GM19351 (cell line): ENCODE data around the gene MIPOL1.
"Not testable (repeated sequence)": the region's sequence is repeated elsewhere in the genome, so short reads cannot be mapped to it uniquely, and the experiment has no call there.

Source experiments
- ATAC-seq: cut with Tn5 transposase; IDR thresholded peaks from one replicate; pipeline ENCODE4 v1.9.1; 2021; ENCODE audit warnings: mild to moderate bottlenecking, moderate library complexity; ENCODE audit not compliant: unreplicated experiment

MIPOL1 gene

DNA sequence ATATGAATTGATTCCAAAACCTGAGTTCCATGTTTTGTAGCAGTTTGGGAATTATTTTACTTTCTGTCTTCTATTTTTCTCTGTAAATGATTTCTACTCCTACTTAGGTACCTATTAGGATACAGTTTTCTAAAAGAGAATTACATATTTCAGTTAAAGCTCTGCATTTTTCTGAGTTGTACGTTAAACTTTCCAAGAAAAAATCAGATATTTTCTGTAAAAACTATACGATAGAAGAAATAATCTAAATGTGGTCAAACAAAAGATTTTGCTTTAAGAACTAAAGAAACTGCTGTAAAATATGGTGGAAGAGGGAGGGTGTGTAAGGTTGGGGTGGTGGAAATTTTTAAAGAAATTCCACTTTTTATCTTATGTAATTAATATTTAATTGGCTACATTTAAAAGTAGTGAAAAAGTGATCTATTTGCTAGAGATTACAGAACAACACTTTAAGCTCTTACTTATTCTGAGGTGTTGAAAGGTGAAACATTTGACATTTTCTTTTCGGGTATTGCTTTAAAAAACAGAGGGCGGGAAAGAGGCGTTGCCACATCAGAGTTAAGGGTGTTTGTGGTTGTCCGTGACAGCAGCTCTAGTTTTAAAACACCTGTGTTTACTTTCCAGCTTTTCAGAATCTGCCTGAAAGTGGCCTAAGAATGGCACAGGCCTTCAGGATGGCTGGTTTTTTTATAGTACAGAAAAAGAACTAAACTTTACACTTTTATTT is 187.3 kb downstream of the MIPOL1 start:
- no peak for ATAC-seq

DNA sequence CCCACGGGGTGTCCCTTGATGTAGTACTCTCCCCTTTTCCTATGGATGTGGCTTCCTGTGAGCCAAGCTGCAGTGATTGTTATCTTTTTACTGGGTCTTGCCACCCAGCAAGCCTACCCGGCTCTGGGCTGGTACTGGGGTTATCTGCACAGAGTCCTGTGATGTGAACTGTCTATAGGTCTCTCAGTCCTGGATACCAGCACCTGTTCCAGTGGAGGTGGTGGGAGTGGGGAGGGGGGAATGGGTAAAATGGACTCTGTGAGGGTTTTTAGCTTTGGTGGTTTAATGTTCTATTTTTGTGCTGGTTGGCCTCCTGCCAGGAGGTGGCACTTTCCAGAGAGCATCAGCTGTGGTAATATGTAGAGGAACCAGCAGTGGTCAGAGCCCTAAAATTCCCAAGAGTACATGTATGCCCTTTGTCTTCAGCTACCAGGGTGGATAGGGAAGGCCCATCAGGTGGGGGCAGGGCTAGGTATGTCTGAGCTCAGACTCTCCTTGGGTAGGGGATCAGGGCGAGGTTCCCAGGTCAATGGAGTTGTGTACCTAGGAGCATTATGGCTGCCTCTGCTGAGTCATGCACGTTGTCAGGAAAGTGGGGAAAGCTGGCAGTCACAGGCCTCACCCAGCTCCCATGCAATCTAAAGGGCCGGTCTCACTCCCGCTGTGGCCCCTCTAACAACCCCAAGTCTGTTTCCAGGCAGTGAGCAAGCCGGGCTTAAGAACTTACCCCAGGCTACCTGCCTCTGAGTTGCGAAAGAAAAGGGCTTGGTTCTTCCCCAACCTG is 199.6 kb downstream of the MIPOL1 start:
- not testable (repeated sequence) for ATAC-seq

DNA sequence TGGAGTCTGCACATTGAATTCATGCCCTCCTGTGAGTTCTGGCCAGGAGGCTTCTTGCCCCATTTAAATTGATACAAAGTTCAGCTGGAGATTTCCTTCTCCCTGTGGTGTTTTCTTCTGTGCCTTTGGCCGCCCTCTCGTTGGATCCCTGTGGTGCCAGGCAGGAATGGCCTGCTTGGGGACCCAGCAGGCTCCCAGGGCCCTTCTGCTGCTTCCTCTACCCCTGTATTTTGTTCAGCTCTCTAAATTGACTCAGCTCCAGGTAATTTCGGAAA is 200.1 kb downstream of the MIPOL1 start:
- ATAC-seq, result no peak

DNA sequence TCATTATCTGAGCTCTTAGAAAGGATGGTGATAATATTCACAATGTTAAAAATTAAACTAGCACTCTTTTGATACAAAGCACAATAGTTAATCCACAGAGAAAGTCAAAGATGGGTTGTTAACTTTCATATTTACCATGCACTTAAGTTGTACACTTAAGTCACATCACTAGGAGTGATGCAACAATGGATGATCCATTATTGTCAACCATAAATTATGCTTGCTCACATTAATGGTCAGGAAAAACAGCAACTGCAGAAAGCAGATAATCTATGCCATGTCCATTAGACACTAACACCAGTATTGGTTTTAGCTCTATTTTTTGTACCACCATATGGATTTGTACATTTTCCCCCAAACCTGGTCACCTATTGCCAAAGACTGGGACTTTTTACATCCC is 201.8 kb downstream of the MIPOL1 start:
- ATAC-seq, result no peak

DNA sequence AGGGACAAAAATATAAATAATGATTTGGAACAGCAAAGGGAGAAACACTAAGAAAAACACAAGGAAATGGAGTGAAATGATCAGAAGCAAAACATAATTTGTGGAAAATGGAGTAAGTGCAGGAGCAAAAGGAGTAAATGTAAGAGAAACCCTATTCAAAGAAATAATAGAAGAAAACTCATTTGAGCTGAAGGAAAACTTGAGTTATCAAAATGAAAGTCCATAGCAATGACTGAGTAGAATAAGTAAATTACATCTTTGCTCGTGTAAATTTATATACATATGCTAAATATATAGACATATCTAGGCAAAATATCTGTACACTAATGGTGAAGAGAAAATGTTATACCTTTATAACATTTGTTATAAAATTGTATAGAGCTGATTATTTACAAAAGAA is 203.4 kb downstream of the MIPOL1 start:
- no peak for ATAC-seq

DNA sequence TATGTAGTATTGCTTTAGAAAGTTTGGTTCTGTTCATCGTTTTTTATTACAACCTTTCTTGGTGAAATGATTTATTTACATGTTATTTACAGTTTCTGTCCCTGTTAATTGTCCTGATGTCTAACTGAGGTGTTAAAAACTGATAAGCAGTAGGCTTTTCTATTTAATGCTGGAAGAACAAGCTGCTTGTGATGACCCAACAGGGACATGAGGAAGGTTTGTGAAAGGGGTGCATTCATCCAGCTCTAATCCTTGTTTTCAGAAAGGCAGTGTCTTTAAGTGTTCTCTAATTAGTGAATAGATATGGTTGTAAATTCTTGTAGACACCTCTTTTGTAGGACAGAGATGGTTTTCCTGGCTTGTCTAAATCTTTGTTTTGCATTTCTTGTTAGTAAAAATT is 205.9 kb downstream of the MIPOL1 start:
- ATAC-seq, result no peak

DNA sequence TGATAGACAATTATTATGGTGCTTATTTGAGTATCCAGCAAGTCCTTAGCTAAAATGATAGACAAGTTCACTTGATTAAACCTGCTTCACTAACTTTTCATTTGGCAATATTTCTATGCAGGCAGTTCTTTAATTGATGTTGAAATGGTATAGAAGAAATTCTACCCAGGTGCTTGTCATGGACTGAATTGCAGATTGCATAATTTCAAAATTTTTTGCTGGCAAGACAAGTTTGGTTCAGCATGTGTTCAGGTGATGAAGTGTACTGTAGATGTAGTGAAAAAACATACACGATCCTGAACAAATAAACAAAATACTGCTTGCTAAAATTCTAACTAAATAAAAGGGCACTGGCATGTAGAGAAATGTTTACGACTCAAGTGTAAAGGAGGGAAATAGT is 208.4 kb downstream of the MIPOL1 start:
- ATAC-seq, result no peak

DNA sequence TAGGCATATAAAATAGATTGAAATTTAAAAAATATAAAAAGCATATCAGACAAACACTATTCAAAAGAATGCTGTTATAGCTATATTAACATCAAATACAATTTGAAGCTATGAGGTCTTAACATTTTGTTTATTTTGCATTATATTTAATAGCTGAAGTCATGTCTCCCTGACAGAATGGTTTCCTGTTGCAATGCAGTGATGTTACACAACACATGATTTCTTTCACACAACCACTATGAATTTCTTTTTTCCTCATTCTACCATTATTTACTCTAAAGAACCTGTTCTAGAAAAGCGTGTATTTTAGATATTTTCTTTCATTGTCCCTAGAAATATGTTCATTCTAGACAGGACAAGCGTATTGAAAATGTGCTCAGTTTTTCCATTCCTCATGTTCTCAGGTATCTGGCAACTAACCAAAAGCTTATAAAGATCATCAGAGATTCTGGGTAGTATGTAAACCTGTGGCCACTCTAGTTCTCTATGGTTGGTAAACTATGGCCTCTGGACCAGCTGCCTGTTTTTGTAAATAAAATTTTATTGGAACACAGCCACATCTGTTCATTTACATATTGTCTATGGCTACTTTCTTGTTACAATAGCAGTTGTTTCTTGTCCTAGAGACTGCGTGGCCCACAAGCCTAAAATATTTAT is 213.5 kb downstream of the MIPOL1 start:
- no peak for ATAC-seq

DNA sequence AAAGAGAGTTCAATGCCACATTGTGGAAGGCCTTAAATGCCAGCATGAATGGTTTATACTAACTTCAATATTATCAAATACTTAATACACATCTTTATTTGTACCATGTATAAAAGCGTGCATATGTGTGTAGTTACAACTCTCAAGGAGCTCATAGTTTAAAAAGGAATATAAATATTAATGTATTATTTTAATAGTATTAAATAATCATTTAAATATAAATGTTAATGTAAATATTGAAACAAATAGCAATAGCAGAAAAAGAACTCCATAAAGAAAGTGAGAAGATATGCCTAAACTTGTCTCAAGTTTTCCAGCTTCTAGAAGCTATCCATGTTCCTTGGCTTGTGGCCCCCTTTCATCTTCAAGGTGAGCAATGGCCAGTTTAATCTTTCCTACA is 215.3 kb downstream of the MIPOL1 start:
- no peak for ATAC-seq

DNA sequence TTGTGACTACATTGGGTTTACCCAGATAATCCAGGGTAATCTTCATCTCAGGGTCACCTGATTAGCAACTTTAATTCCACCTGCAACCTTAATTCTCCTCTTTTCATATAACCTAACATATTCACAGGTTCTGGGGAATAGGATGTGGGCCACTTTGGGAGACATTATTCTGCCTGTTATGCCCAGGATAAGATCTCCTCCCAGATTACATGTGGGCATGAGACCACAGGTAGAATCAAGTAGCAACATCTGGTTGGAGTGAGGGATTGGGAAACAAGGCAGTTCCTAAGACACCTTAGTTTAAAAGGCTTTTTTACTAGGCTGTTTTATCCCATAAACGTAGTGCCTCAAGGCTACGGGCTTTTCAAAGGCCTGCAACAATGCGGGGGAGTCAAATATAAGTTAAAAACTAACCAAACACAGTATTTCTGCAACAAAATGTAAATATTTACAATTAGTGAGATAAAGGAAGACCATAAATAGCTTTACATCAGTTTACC is 215.8 kb downstream of the MIPOL1 start:
- no peak for ATAC-seq

DNA sequence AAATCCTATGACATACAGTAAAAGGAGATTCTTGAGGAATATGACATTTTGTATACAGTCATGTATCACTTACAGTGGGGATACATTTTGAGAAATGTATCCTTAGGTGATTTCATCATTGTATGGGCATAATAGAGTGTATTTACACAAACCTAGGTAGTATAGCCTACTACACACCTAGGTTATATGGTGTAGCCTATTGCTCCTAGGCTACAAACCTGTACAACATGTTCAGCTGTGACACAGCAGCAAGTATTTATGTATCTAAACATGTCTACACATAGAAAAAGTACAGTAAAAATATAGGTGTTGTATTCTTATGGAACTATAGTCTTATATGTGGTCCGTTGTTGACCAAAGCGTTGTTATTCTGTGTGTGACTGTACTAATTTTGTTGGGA is 218.5 kb downstream of the MIPOL1 start:
- no peak for ATAC-seq

DNA sequence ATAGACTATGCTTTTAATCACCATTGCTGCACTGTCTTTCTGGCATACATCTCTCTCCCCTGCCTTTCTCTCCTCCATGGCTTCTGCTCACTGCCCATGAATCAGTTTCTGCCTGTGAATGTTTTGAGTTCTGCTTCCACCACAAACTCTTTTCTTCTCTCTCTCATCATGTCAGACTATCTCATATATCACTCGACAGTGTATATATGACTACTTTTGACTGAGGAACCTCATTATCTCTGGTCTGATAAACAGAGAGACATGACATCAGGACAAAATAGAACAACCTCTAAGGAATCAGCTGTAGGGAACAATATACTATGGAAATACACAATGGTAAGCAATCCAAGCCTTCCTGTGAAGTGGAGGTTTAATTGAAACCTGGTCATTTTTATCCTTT is 219.4 kb downstream of the MIPOL1 start:
- ATAC-seq, result no peak

DNA sequence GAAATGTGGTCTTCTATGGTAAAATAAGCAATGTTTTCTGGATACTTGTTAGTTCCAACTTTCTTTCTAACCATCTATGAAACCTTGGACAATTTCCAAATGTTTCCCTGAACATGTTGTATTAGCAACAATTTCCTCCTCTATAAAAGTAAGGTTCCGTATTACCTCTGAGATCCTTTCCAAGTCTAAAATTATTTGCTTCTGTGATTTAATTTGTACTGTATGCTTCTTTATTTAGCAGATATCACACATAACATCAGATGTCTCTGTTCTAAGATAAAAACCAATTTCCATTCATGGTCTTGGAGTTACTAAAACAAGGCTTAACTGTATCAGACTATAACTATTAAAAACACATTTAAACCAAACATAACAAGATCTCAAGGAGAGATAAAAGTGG is 220.1 kb downstream of the MIPOL1 start:
- ATAC-seq, result no peak

DNA sequence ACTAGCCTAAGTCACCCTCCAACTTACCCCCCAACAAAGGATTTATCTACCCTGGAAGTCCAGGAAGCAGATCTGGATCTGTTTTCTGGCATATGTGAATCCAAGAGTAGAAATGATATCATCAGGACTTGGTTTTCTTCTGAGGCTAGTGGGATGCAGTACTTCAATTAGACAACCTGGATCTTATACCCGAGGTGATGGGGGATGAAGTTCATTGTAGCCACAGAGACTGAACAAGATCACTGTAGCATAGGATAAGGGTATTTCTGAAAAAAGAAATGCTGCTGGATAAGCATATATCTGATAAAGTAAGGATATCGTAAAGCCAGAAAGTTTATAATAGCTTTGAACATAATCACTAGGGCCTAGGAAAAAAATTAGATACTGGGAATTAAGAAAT is 222.9 kb downstream of the MIPOL1 start:
- ATAC-seq, result no peak

DNA sequence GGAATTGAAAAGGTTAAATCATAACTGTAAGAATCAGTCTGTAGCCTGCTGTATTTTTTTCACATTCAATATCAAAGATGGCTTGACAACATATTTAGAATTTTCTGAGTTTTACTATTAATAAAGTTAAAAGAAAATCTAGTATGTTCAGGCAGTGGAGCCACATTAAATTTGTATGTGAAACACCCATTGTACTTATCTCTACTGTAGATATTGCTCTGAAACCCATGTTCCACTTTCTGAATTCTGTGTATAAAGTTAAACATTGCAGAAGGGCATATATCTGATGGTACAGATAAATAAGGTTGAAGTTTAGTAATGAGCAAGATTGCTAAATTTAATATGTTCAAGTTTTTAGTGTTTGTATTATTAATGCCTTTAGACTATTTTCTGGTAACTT is 224.6 kb downstream of the MIPOL1 start:
- ATAC-seq, result no peak

DNA sequence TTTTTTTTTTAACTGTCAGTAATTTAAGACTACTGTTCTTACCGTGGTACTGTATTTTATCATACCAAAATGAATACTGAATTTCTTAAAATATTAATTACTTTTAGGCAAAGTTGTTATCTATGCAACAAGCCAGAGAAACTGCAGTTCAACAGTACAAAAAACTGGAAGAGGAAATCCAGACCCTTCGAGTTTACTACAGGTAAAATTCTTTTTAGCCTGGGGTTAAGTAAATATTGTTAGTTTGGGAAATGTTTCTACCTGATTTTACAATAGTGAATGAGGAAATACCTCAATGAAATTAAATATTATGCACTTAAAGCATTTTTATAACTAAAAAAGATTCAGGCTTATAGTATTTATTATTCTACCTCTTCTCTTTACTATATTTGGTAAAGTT is 225.0 kb downstream of the MIPOL1 start:
- no peak for ATAC-seq

DNA sequence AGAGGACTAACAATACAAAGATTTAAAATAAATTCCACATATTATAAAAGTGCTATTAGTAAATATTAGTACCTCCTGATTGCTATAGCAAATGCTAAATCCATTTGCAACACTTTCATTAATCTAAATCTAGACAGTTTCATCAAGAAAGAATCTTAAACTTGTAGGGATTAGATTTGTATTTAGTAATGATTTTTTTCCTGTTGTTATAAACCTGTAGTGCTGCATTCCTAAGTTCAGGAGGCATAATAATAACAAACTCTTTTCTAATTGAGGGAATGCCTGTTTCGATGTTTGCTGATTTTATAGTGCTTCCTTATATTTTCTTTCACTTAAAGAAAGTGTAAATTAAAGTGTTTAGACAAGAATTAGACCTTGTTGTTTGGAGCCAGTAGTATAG is 231.2 kb downstream of the MIPOL1 start:
- ATAC-seq, result no peak

DNA sequence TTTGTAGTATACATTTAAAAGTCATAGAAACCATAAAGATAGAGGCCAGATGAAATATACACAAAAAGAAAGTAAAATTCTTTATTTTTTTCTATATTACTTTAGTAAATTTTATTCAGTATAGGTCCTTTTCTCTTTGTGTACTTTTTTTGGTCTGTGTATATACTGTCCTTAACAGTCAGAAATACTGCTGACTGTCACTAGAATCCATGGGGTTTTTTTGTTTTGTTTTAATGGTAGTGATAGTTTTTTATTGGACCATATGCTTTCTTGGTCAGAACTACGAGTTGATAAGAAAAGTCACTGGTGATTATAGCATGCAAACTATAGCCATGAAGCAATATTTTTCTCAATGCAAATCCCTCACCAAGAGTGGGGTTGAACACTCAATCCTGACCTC is 231.9 kb downstream of the MIPOL1 start:
- no peak for ATAC-seq

DNA sequence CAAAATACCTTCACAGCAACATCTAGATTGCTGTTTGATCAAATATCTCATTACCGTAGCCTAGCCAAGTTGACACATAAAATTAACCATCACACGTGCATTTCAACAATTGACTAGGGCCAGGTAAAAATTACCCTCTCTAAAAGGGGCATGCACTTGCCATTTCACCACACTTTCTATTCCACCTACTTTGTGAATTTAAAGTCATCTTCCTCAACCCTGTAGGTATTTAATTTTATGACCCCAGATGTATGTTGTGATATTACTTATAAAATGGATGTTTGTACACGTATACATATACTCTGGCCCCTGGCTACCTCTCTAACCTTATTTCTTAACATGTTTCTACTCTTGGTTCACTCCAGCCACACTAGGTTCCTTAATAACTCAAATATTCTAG is 237.1 kb downstream of the MIPOL1 start:
- ATAC-seq, result no peak

DNA sequence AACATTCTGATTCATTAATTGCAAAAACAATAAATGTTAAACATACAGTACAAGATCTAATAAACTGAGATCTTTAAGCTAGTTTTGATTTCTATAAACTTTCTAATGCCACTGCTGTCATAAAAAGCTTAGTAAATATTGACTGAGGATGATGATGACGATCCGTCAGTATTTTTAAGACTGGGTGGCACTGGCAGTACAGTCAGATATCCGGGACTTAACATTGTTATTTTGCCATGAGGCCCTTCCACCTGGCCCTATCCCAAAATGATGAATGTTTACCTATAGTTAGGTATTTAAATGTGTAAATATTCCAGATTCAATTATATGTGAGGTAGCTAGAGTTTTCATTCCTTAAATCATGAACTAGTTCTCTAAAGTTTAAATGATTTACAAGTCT is 238.8 kb downstream of the MIPOL1 start:
- no peak for ATAC-seq

DNA sequence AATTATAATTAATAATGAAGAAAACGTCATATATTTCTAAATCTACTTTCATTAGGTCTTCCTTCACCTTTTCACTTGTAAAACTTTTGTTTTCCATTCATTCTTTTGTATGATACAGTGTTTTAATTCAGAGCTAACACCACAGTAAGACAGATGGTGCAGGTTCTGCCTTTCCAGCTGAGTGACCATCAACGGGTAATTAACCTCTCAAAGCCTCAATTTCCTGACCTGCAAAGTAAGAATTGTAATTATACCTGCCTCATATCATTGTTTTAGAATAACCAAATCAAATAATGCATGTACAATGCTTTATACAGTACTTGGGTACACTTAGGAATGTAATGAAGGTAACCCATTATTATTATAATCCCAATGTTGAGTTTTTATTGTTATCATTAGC is 239.8 kb downstream of the MIPOL1 start:
- no peak for ATAC-seq

DNA sequence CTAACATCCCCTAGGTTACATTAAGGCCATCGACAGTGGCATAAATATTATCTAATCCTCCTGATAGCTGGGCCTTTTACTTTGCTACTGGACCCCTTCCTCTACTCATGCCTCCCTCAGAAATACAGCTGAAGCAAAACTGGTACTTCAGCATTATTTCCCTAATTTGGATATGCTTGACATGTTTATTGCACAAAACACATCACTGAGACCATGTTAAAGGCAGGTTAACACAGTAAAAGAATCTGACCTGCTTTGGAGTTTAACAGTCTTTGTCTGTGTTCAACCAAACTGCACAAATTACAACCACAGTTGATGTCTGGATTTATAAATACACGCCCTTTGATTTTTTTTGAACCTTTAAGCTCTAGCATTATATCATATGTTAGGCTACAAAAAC is 240.7 kb downstream of the MIPOL1 start:
- no peak for ATAC-seq
